HG03460 (cell line): Measurements from ENCODE around the gene MRPL50.

Source experiments
- ATAC-seq: cut with Tn5 transposase; IDR thresholded peaks from one replicate; pipeline ENCODE4 v1.9.1; 2021; ENCODE audit not compliant: unreplicated experiment

Gene MRPL50

GRCh38 chr9:101380295-101380694, 18.1 kb downstream of the MRPL50 start:
- no peak for ATAC-seq

GRCh38 chr9:101376111-101376848, 22.1 kb downstream of the MRPL50 start:
- ATAC-seq: no peak

GRCh38 chr9:101375546-101375945, 22.9 kb downstream of the MRPL50 start:
- no peak for ATAC-seq

DNA sequence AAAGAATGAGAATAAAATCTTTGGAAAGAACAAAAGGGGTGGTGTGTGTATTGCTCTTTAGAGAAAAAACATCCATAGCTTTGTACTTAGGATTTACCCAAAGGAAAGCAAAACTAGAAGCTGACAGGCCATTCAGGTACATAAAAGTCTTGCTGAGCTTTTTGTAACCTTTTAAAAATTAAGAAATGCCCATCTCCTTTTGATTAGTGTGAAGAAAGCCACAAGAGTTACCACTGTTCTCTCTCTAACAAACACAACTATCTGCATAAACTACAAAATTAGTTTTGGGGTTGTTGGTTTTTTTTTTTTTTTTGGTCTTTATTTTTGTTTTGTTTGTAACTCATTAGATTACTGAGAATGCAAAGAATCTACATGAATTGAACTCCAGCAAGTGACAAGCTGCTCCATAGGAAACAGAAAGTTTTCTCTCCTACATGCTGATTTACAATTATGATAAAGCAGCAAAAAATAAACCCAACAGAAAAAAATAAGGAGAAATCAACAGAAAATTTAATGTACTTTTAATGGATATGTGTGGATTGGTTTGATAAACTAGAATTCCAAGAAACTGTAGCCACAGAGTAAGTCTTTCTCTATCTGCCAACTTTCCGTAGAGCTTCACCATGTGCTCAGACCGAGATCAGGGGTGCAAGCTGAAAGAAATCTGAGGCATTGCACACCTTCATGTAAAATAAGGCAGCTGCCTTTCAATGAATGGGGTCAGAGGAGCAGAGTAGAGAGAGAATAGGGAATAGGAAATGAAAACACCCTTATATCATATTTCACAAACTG, 25.9 kb downstream of the MRPL50 start:
- ATAC-seq: no peak

DNA sequence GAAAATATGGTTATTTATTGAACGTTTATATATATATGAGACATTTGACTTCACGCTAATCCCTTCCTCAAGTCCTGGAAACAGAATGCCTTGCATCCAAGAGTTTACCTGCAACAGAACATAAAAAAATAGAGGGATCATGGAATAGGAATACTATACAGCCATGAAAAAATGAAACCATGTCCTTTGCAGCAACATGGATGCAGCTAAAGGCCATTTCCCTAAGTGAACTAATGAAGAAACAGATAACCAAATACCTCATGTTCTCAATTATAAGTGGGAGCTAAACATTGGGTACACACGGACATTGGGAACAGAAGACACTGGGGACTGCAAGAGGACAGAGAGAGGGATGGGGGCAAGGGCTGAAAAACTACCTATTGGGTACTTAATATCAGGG, 26.6 kb downstream of the MRPL50 start:
- no peak for ATAC-seq

DNA sequence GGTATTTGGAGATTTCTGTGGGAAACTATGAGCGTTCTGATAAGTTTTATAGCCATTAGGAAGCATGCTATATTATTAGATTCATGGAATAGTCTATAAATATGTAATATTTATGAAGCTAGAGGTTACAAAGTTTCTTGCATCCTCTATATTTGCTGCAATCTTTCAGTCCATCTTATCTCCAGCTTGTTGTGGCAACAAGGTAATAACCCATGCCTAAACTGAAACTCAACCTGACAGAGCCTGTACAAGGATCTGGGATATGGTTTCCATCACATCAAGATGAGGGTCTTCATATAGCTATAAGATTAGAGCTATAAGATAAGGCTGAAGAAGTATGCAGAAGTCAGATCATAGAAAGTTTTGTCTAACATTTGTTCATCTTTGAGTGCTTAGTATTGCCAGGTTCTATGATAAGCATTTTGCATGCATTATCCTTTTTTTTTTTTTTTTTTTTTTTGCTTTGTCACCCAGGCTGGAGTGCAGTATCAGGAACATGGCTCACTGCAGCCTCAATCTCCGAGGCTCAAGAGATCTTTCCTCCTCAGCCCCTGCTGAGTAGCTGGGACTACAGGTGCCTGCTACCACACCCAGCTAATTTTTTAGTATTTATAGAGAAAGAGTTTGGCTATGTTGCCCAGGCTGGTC, 28.4 kb downstream of the MRPL50 start:
- ATAC-seq: no peak

DNA sequence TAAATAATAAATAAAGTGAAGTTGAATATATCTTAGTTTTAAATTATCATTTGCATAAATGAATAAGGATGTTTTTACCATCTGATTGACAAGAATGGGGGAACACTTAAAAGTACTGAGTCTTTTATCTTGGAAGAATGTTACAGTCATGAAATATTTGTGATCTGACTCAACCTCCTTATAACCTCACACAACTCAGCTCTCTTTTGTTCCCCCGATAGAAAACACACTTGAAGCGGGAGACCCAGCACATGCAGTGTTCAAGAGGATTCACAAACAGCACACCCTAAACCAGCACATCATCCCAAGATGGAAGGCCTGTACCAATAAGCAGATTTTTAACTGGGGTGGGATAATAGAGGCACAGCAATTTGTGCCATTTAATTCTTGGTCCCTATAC, 29.1 kb downstream of the MRPL50 start:
- ATAC-seq: no peak

DNA sequence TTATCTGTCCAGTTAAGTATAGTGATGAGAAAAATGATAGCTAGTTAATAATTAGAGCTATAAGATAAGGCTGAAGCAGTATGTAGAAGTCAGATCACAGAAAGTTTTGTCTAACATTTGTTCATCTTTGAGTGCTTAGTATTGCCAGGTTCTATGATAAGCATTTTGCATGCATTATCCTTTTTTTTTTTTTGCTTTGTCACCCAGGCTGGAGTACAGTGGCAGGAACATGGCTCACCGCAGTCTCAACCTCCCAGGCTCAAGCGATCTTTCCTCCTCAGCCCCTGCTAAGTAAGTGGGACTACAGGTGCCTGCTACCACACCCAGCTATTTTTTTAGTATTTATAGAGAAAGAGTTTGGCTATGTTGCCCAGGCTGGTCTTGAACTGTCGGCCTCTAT, 31.1 kb downstream of the MRPL50 start:
- no peak for ATAC-seq

GRCh38 chr9:101366038-101366756, 32.2 kb downstream of the MRPL50 start:
- no peak for ATAC-seq

- ATAC-seq: no peak
Measured at GRCh38 chr9:101365181-101365580, 33.2 kb downstream of the MRPL50 start.

GRCh38 chr9:101362450-101362849, 36.0 kb downstream of the MRPL50 start:
- ATAC-seq: no peak

DNA sequence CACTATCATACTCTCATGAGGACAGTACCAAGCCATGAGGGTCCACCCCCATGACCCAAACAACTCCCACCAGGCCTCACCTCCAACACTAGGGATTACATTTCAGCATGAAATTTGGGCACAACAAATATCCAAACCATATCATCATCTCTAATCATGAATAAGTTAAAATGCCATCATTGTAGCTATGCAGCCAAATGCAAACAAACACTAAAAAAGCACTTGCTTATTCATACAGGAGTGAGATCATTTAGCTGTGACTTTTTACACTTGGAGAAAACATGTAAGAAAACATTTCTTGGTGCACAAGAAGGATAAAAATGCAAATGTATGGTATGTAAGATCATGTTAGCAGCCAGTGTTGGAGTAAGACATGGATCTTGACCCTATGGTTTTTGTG, 37.8 kb downstream of the MRPL50 start:
- no peak for ATAC-seq

DNA sequence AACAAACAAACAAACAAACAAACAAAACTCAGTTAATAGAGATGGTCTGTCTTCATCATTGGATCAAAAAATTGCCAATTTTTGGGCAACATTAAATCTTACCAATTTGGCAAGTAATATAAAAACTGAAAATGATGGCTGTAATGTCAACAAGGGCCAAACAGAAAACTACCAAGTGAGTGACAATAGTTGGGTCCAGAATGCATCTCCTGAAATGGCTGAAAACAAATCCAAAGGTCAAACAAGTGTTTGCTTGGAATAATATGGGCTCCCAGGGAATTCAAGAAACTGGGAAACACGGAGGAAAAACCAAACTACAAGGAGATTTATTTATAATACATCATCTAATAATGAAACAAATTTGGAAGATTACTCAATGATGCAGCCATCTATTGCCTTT, 38.7 kb downstream of the MRPL50 start:
- ATAC-seq: no peak

DNA sequence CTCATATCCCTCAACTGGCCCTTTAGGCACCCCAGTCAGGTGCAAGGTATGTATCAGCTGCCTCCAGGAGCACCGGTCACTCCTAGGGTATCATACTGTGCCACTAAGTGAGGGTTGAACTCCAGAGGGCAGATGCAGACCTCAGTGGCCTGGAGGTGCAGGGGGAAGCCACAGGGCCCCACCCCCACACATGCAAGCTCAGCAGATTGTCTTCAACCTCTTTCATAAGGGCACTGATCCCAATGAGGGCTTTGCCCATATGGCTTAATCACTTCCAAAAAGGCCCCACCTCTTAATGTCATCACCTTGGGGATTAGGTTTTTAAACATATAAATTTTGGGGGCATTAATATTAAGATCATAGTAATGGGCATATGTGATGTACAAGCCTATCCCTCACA, 41.8 kb downstream of the MRPL50 start:
- no peak for ATAC-seq

- ATAC-seq: no peak
Measured at GRCh38 chr9:101354765-101355708, 43.4 kb downstream of the MRPL50 start.

DNA sequence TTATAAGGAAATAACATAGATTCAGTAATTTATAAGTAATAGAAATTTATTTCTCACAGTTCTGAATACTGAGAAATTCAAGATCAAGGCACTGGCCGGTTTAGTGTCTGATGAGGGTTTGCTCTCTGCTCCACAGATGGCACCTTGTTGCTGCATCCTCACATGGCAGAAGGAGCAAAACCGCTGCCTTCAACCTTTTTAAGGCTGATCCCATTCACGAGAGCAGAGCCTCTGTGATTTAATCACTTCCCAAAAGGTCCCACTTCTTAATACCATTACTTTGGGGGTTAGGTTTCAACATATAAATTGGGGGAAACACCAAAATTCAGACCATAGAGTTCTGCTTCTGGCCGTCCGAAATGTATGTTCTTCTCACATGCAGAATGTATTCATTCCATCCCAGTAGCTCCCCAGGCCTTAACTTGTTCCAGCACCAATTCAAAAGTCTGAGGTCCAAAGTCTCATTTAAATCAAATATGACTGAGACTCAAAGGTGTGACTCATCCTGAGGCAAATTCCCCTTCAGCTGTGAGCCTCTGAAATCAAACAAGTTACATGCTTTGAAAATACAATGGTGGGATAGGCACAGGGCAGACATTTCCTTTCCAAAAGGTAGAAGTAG, 44.2 kb downstream of the MRPL50 start:
- ATAC-seq: no peak

- no peak for ATAC-seq
Measured at GRCh38 chr9:101353683-101354082, 44.7 kb downstream of the MRPL50 start.

GRCh38 chr9:101352892-101353463, 45.4 kb downstream of the MRPL50 start:
- ATAC-seq: no peak

GRCh38 chr9:101350285-101350684, 48.1 kb downstream of the MRPL50 start:
- no peak for ATAC-seq
